Ishikawa (cell line): Measurements from ENCODE around the gene SOX5.

Experiments
- EGR1 ChIP-seq: IDR thresholded peaks from 2 replicates; pipeline ENCODE4 v1.6.1; 2012
- EP300 ChIP-seq: IDR thresholded peaks from 2 replicates; pipeline ENCODE4 v1.6.1; 2012; ENCODE audit warnings: borderline replicate concordance
- MAX ChIP-seq: IDR thresholded peaks from 2 replicates; pipeline ENCODE4 v1.6.1; 2012
- NFIC ChIP-seq: IDR thresholded peaks from 2 replicates; pipeline ENCODE4 v1.6.1; 2012
- RAD21 ChIP-seq: IDR thresholded peaks from 2 replicates; pipeline ENCODE4 v1.6.1; 2012; ENCODE audit warnings: low read depth
- REST ChIP-seq: IDR thresholded peaks from 2 replicates; pipeline ENCODE4 v1.6.1; 2012; ENCODE audit warnings: low read depth, mild to moderate bottlenecking
- TAF1 ChIP-seq: IDR thresholded peaks from 2 replicates; pipeline ENCODE4 v1.6.1; 2012; ENCODE audit warnings: low read depth, mild to moderate bottlenecking
- TCF12 ChIP-seq: IDR thresholded peaks from 2 replicates; pipeline ENCODE4 v1.6.1; 2012; ENCODE audit warnings: low read depth
- TEAD4 ChIP-seq: IDR thresholded peaks from 2 replicates; pipeline ENCODE4 v1.6.1; 2012
- USF1 ChIP-seq: IDR thresholded peaks from 2 replicates; pipeline ENCODE4 v1.6.1; 2012
- YY1 ChIP-seq: IDR thresholded peaks from 2 replicates; pipeline ENCODE4 v1.6.1; 2012; ENCODE audit warnings: low read depth
- ZBTB7A ChIP-seq: IDR thresholded peaks from 2 replicates; pipeline ENCODE4 v1.6.1; 2012; ENCODE audit warnings: low read depth

GRCh38 chr12:23756416-23756815 is 193.1 kb downstream of the SOX5 start:
- no peak for TF ChIP-seq REST
- TF ChIP-seq NFIC = no peak
- TF ChIP-seq ZBTB7A = no peak
- TF ChIP-seq YY1 = no peak
- TF ChIP-seq RAD21 = no peak
- TF ChIP-seq EP300 = no peak
- no peak for TF ChIP-seq MAX
- TF ChIP-seq TCF12 = no peak
- TF ChIP-seq TAF1 = no peak
- TF ChIP-seq EGR1 = no peak
- no peak for TF ChIP-seq USF1
- TF ChIP-seq TEAD4 = no peak
